Esophagus muscularis mucosa (tissue), 4 donors: ENCODE results near the gene PRKD2.

ENCODE experiments used
- EP300 ChIP-seq: sonication (generic); formaldehyde crosslinking; IDR thresholded peaks from one replicate; pipeline ENCODE4 v1.6.1; 2017; ENCODE audit warnings: antibody characterized with exemption
- POLR2A ChIP-seq: fragments of 450-650 bp; IDR thresholded peaks from one replicate; pipeline ENCODE4 v1.6.1; 2017; ENCODE audit warnings: antibody characterized with exemption, moderate library complexity, mild to moderate bottlenecking, low read depth
- POLR2AphosphoS5 ChIP-seq, 2 donors: sonication (generic); formaldehyde crosslinking; IDR thresholded peaks; one replicate each; pipeline ENCODE4 v1.6.1; 2017; ENCODE audit warnings: antibody characterized with exemption in 2 of 2
- TF ChIP-seq, protein P1 (sequence below), 3 experiments: fragments of 200-600 bp in 2 of 3; fragments of 450-650 bp in 1 of 3; sonication (generic) in 2 of 3; IDR thresholded peaks; one replicate each; pipeline ENCODE4 v1.5.1; 2017 to 2019; ENCODE audit warnings: antibody characterized with exemption in 3 of 3, mild to moderate bottlenecking in 2 of 3, moderate library complexity in 1 of 3

DNA sequence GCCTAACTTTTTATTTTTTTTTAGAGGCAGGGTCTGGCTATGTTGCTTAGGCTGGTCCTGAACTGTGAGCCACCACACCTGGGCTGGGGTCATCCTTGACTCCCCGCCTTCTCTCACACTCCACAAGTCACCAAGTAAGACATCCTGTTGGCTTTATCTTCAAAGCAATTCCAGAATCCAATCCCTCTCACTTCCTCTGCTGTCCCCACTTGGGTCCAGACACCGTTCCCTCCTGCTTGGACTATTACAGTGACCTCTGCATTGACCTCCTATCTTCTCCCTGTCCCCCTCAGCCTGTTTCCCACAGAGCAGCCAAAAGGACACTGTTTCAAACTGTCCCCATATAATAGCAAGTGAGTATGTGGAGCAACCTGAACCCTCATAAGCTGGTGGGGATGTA lies 76.3 kb downstream of the PRKD2 start:
- no peak for TF ChIP-seq POLR2A
- TF ChIP-seq, protein P1, sequence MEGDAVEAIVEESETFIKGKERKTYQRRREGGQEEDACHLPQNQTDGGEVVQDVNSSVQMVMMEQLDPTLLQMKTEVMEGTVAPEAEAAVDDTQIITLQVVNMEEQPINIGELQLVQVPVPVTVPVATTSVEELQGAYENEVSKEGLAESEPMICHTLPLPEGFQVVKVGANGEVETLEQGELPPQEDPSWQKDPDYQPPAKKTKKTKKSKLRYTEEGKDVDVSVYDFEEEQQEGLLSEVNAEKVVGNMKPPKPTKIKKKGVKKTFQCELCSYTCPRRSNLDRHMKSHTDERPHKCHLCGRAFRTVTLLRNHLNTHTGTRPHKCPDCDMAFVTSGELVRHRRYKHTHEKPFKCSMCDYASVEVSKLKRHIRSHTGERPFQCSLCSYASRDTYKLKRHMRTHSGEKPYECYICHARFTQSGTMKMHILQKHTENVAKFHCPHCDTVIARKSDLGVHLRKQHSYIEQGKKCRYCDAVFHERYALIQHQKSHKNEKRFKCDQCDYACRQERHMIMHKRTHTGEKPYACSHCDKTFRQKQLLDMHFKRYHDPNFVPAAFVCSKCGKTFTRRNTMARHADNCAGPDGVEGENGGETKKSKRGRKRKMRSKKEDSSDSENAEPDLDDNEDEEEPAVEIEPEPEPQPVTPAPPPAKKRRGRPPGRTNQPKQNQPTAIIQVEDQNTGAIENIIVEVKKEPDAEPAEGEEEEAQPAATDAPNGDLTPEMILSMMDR (IDR thresholded peaks at IDR 0.05), result no peak
- TF ChIP-seq POLR2AphosphoS5 (IDR thresholded peaks at IDR 0.05), result no peak
- no peak for TF ChIP-seq EP300
